Activated CD8-positive, alpha-beta T cell treated with anti-CD3 and anti-CD28 coated beads for 36 hours (primary cell): Measurements from ENCODE around the gene BEST2. TPM values are rescaled to one million over a fixed set of nuclear protein-coding genes. Genes with fewer than 3 reads are reported as not detected.

ENCODE experiments used
- ATAC-seq: fragments of 200-7000 bp; cut with Tn5 transposase; one replicate; pipeline ENCODE4 v1.10.0; 2021; ENCODE audit warnings: mild to moderate bottlenecking, moderate library complexity
- CTCF ChIA-PET: fragments of 350-600 bp; sonication (Branson Sonifier 250); formaldehyde crosslinking; loops from one replicate; lab custom pipeline; 2021; ENCODE audit warnings: antibody characterized with exemption; lab: Charles Lee
- POLR2A ChIA-PET: fragments of 350-600 bp; sonication (Branson Sonifier 250); formaldehyde crosslinking; loops from one replicate; lab custom pipeline; 2021; ENCODE audit warnings: antibody characterized with exemption; lab: Charles Lee
- DNase-seq: peaks from one replicate; pipeline ENCODE4 v3.0.0-alpha.2; 2020
- H3K27ac Mint-ChIP-seq: one replicate; pipeline ENCODE4 v1.8.0; 2021; ENCODE audit warnings: mild to moderate bottlenecking, mixed read lengths
- H3K27me3 Mint-ChIP-seq: one replicate; pipeline ENCODE4 v1.8.0; 2021; ENCODE audit warnings: mixed read lengths
- H3K36me3 Mint-ChIP-seq: one replicate; pipeline ENCODE4 v1.8.0; 2021; ENCODE audit warnings: low read depth, mixed read lengths
- H3K4me1 Mint-ChIP-seq: one replicate; pipeline ENCODE4 v1.8.0; 2021; ENCODE audit warnings: low read depth, mixed read lengths
- H3K4me3 Mint-ChIP-seq: one replicate; pipeline ENCODE4 v1.8.0; 2021; ENCODE audit warnings: mild to moderate bottlenecking, moderate library complexity, mixed read lengths
- H3K9me3 Mint-ChIP-seq: one replicate; pipeline ENCODE4 v1.8.0; 2021; ENCODE audit warnings: mixed read lengths
- intact Hi-C: fragments of 100-400 bp; cut with micrococcal nuclease; formaldehyde crosslinking; loops from one replicate; pipeline ENCODE4 v1.10.0; 2022
- total RNA-seq, 2 experiments: library from RNA; stranded (reverse); gene quantifications; one replicate each; pipeline ENCODE4 v1.2.3, GENCODE V29; 2021
- TF ChIP-seq, protein P1 (sequence below): fragments of 200-600 bp; IDR thresholded peaks from one replicate; pipeline ENCODE4 v1.8.0; 2022; ENCODE audit warnings: antibody characterized with exemption, mild to moderate bottlenecking

BEST2 gene
- total RNA-seq, 2 experiments from 2014 or later = not detected

DNA sequence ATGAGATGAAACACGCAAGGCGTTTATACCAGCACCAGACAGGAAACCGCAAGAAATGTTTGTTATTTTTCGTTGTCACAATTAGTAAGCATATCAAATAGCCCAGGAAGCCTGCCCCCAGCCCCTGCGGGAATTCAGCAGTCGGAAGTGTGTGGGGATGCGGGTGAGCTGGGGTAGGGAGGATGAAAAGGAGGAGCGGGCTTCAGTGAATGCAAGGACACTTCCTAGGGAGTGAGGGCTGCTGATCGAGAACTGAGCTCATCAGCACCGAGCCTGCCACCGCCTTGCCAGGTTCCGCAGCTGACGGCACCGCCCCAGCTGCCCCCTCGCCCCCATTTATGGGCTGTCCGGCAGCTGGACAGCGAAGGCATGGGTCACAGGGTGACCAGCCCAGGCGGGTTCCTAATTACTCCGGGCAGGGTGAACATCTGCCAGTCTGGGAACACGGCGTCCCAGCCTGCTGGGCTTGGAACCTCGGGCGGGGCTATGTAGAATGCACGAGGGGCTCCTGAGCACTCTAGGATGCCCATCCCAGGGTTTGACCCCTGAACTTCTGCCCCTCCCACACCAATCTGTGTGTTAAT, 1.6 kb upstream of the BEST2 start:
- ATAC-seq (no peak), DNase-seq (no peak)
- H3K36me3 Mint-ChIP-seq = peaks cover 26% of the 10 kb centered on the region
- no peak overlapping the region for H3K27ac Mint-ChIP-seq
- intact Hi-C loops = no loop called here
- no peak overlapping the region for H3K4me3 Mint-ChIP-seq
- ChIA-PET CTCF (interaction anchor here (0.7 to 1.7 kb wide), 5 partner anchors 10 to 98 kb away, joined by 3 to 6 read pairs (median 5); no protein-coding TSS in a partner anchor), POLR2A (interaction anchor here (0.8 to 1.3 kb wide), 3 partner anchors 12 to 33 kb away, joined by 3 to 5 read pairs (median 4); partner anchors contain the start of gene GET3)
- H3K4me1 Mint-ChIP-seq = no peaks in the 10 kb centered on the region
- peaks cover 8% of the 10 kb centered on the region for H3K9me3 Mint-ChIP-seq
- H3K27me3 Mint-ChIP-seq = peaks cover 24% of the 10 kb centered on the region
- TF ChIP-seq, protein P1, sequence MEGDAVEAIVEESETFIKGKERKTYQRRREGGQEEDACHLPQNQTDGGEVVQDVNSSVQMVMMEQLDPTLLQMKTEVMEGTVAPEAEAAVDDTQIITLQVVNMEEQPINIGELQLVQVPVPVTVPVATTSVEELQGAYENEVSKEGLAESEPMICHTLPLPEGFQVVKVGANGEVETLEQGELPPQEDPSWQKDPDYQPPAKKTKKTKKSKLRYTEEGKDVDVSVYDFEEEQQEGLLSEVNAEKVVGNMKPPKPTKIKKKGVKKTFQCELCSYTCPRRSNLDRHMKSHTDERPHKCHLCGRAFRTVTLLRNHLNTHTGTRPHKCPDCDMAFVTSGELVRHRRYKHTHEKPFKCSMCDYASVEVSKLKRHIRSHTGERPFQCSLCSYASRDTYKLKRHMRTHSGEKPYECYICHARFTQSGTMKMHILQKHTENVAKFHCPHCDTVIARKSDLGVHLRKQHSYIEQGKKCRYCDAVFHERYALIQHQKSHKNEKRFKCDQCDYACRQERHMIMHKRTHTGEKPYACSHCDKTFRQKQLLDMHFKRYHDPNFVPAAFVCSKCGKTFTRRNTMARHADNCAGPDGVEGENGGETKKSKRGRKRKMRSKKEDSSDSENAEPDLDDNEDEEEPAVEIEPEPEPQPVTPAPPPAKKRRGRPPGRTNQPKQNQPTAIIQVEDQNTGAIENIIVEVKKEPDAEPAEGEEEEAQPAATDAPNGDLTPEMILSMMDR = no peak

DNA sequence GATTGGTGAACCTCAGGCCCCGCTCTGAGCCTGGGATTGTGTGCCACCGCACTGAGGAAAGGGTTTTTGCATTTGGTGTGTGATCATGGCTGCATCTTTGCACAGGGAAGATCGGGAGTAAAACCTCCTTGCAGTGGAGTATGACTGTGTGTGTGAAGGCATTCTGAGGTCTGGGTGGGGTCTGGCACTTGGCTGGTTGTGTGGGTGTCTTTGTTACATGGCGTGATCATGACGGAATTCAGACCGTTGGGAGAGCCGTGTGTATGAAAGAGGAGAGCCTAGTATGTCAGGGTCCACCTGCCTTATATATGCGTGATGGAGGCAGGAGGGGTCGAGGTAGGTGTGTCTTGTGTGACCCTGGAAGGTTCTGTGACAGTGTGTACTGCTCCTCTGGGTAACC, 740 bp upstream of the BEST2 start:
- no peaks in the 10 kb centered on the region for H3K4me1 Mint-ChIP-seq
- ChIA-PET POLR2A (interaction anchor here (1.2 kb wide), 1 partner anchor 13 kb away, joined by 5 read pairs; the partner anchor contains the start of gene GET3), CTCF (interaction anchor here (0.7 to 1.7 kb wide), 3 partner anchors 9 to 96 kb away, joined by 3 to 6 read pairs (median 5); no protein-coding TSS in a partner anchor)
- H3K9me3 Mint-ChIP-seq = peaks cover 8% of the 10 kb centered on the region
- DNase-seq (no peak), ATAC-seq (no peak)
- peaks cover 28% of the 10 kb centered on the region for H3K27me3 Mint-ChIP-seq
- peaks cover 21% of the 10 kb centered on the region for H3K36me3 Mint-ChIP-seq
- TF ChIP-seq, protein P1 = no peak
- H3K4me3 Mint-ChIP-seq = no peak overlapping the region
- no peak overlapping the region for H3K27ac Mint-ChIP-seq
- intact Hi-C loops = no loop called here

GRCh38 chr19:12752056-12752781, 628 bp downstream of the BEST2 start:
- POLR2A ChIA-PET = interaction anchor here (0.8 to 2.2 kb wide), 4 partner anchors 14 to 21 kb away, joined by 3 to 10 read pairs (median 4); partner anchors contain the start of gene GET3
- H3K27ac Mint-ChIP-seq = no peak overlapping the region
- H3K4me3 Mint-ChIP-seq = no peak overlapping the region
- intact Hi-C loops = no loop called here
- TF ChIP-seq, protein P1 = no peak
- peaks cover 28% of the 10 kb centered on the region for H3K27me3 Mint-ChIP-seq
- no peak for DNase-seq
- no peak for ATAC-seq
- no peaks in the 10 kb centered on the region for H3K4me1 Mint-ChIP-seq
- H3K9me3 Mint-ChIP-seq = peaks cover 8% of the 10 kb centered on the region
- CTCF ChIA-PET = interaction anchor here (1.0 to 2.3 kb wide), 3 partner anchors 8 to 44 kb away, joined by 3 to 5 read pairs (median 3); no protein-coding TSS in a partner anchor
- H3K36me3 Mint-ChIP-seq = peaks cover 12% of the 10 kb centered on the region

DNA sequence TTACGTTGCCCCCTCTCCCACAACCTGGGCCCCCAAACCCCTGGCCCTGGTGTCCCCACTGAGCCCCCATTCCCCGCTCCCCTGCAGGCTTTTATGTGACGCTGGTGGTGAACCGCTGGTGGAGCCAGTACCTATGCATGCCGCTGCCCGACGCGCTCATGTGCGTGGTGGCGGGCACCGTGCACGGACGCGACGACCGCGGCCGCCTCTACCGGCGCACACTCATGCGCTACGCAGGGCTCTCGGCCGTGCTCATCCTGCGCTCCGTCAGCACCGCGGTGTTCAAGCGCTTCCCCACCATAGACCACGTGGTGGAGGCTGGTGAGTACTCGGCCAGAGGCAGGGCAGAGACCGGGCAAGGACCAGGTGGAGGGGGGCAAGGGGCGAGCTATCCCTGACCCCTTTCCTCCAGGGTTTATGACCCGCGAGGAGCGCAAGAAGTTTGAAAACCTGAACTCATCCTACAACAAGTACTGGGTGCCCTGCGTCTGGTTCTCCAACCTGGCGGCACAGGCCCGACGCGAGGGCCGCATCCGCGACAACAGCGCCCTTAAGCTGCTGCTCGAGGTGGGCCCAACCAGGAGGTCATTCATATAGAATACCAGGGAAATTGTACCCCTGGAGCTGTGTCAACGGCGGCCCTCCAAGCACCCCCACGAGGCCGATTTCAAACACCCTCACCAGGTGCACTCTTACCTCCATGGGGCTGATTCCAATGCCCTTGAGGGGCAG, 3.0 kb downstream of the BEST2 start:
- intact Hi-C loops = no loop called here
- no peak overlapping the region for H3K27ac Mint-ChIP-seq

More for the DNA sequence above, 3.0 kb downstream of the BEST2 start:
- H3K4me1 Mint-ChIP-seq = peaks cover 6% of the 10 kb centered on the region
- DNase-seq = no peak
- H3K27me3 Mint-ChIP-seq = peaks cover 35% of the 10 kb centered on the region
- CTCF ChIA-PET = interaction anchor here (1.1 to 17.4 kb wide), 7 partner anchors 11 to 93 kb away, joined by 3 to 480 read pairs (median 9); partner anchors contain the start of genes JUNB, PRDX2 and THSD8
- H3K4me3 Mint-ChIP-seq = no peak overlapping the region
- no peaks in the 10 kb centered on the region for H3K9me3 Mint-ChIP-seq
- no peak for ATAC-seq
- TF ChIP-seq, protein P1 = no peak
- POLR2A ChIA-PET = interaction anchor here (0.9 kb wide), 1 partner anchor 21 kb away, joined by 3 read pairs; no protein-coding TSS in a partner anchor
- no peaks in the 10 kb centered on the region for H3K36me3 Mint-ChIP-seq
